Measurements from ENCODE around the gene LRRC8C. TPM values are rescaled to one million over a fixed set of nuclear protein-coding genes. Genes with fewer than 3 reads are reported as not detected.

The LRRC8C gene
- total and polyA plus RNA-seq, 2 of the 8 experiments (the other 6 are each of a cell fraction or from before 2014, with no cell fraction given): 1.1 to 2.1 TPM

DNA sequence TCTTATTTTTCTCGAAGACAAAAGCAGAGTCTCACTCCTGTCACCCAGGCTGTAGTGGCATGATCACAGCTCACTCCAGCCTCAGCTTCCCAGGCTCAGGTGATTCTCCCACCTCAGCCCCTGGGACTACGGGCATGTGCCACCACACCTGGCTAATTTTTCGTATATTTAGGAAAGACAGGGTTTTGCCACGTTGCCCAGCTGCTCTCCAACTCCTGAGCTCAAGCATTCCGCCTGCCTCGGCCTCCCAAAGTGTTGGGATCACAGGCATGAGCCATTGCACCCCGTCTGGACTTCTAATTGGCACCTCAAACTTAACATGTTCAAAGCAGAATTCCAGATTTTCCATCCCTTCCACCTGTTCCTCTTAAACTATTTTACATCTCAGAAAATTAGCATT is 19.0 kb upstream of the LRRC8C start:
- Histone ChIP-seq H4K91ac (replicated peaks; ENCODE audit: insufficient read length, low read length) (no peak overlapping the region), H3K27me3 (replicated peaks in 1 of 4; ENCODE audit: control insufficient read depth in 3 of 4, extremely low read depth in 1 of 4, insufficient read depth in 3 of 4, low read length in 3 of 4) (no peaks in the 10 kb centered on the region; a peak in 1 of 7 replicates), H4K20me1 (replicated peaks in 1 of 2; ENCODE audit: control insufficient read depth in 1 of 2, insufficient read depth in 2 of 2, low read length in 2 of 2) (no peaks in the 10 kb centered on the region), H3K18ac (ENCODE audit: extremely low read depth, low read length) (no peak overlapping the region), H4K8ac (ENCODE audit: extremely low read depth, insufficient read depth, low read length) (no peak overlapping the region), H3K23me2 (ENCODE audit: low read depth, low read length) (no peaks in the 10 kb centered on the region), H2AK5ac (ENCODE audit: low read depth, low read length) (no peak overlapping the region), H3K4ac (replicated peaks; ENCODE audit: insufficient read length, low read depth, low read length) (no peak overlapping the region), H4K5ac (ENCODE audit: insufficient read length, low read depth, low read length) (no peak overlapping the region), H3K4me1 (replicated peaks in 1 of 4; ENCODE audit: control insufficient read depth in 3 of 4, insufficient read depth in 4 of 4, low read length in 3 of 4) (no peaks in the 10 kb centered on the region), H3K79me2 (ENCODE audit: control insufficient read depth in 1 of 2, insufficient read depth in 2 of 2, low read length in 2 of 2) (no peaks in the 10 kb centered on the region), H3K14ac (ENCODE audit: insufficient read length) (no peak overlapping the region), H2BK15ac (ENCODE audit: low read length) (no peak overlapping the region), H2BK20ac (ENCODE audit: low read length) (no peak overlapping the region), H2BK5ac (ENCODE audit: low read depth, low read length) (no peak overlapping the region), H3K4me2 (ENCODE audit: insufficient read depth in 1 of 2, low read depth in 2 of 2, low read length in 2 of 2) (no peak overlapping the region), H3K9ac (replicated peaks in 1 of 4; ENCODE audit: extremely low read depth in 1 of 4, low read depth in 3 of 4, low read length in 3 of 4) (no peak overlapping the region), H3K36me3 (ENCODE audit: control insufficient read depth in 2 of 4, insufficient read depth in 4 of 4, low read length in 3 of 4) (peaks cover 0 to 9% (median 0%) of the 10 kb centered on the region in 4 experiments; a peak in 2 of 8 replicates), H3K27ac (ENCODE audit: low read depth, low read length) (no peak overlapping the region), H3K4me3 (ENCODE audit: extremely low read depth in 1 of 4, insufficient read depth in 2 of 4, low read depth in 3 of 4, low read length in 4 of 4) (no peak overlapping the region), H2AFZ (ENCODE audit: low read length) (no peak overlapping the region), H3K9me3 (ENCODE audit: insufficient read depth in 2 of 2, low read depth in 1 of 2, low read length in 1 of 2) (peaks cover 5 to 10% of the 10 kb centered on the region in 2 experiments; a peak in 2 of 4 replicates), H3K56ac (replicated peaks; ENCODE audit: insufficient read length, low read depth, low read length) (no peak overlapping the region), H2BK12ac (ENCODE audit: low read depth, low read length) (no peak overlapping the region), H3K79me1 (ENCODE audit: low read depth, low read length) (no peaks in the 10 kb centered on the region; the same call in 1 of the 2 replicates), H2BK120ac (replicated peaks; ENCODE audit: low read depth, low read length) (no peak overlapping the region), H3K23ac (ENCODE audit: insufficient read length) (no peak overlapping the region)
- FAIRE-seq (no peak), DNase-seq (ENCODE audit: low read depth in 1 of 2, low spot score in 2 of 2) (no peak)
- whole genome bisulfite sequencing, 2 experiments (ENCODE audit: extremely low coverage in 1 of 2, insufficient coverage in 1 of 2, insufficient read length in 1 of 2, insufficient replicate concordance in 2 of 2, low coverage in 1 of 2, low lambda C conversion rate in 2 of 2, missing lambda C conversion rate in 1 of 2): 84% methylated on average over 7 of the region's 7 CpGs; no CpG with 5 or more reads in 1 of the 2 experiments
- ChIA-PET POLR2A (ENCODE audit: partially characterized antibody) (interaction anchor here (1.3 kb wide), 1 partner anchor 90 kb away, joined by 3 read pairs; the partner anchor contains the start of gene LRRC8B), CTCF (ENCODE audit: partially characterized antibody) (interaction anchor here (0.8 to 4.0 kb wide), 5 partner anchors 10 to 630 kb away, joined by 3 to 22 read pairs (median 3); no protein-coding TSS in a partner anchor)
- TF ChIP-seq JUND (IDR thresholded peaks at IDR 0.05; ENCODE audit: low read length) (no peak), TBP (IDR thresholded peaks at IDR 0.05; ENCODE audit: low read depth, low read length) (no peak), EGR1 (IDR thresholded peaks at IDR 0.05; ENCODE audit: borderline replicate concordance, low read depth, low read length) (no peak), GABPA (IDR thresholded peaks at IDR 0.05; ENCODE audit: borderline replicate concordance, insufficient read depth, low read length) (no peak), MAX (IDR thresholded peaks at IDR 0.05) (no peak), CBX5 (IDR thresholded peaks at IDR 0.05; ENCODE audit: low read depth, low read length) (no peak), GTF2F1 (IDR thresholded peaks at IDR 0.05; ENCODE audit: borderline replicate concordance, low read depth, low read length) (no peak), FOSL1 (IDR thresholded peaks at IDR 0.05; ENCODE audit: insufficient read depth, low read depth, low read length) (no peak), MAFK (IDR thresholded peaks at IDR 0.05; ENCODE audit: low read depth, low read length) (no peak), BCL11A (IDR thresholded peaks at IDR 0.05; ENCODE audit: low read depth in 2 of 2, low read length in 2 of 2) (no peak), JUN (IDR thresholded peaks at IDR 0.05; ENCODE audit: low read depth, low read length) (no peak), POLR2A (IDR thresholded peaks at IDR 0.05; ENCODE audit: control extremely low read depth in 1 of 2, low read depth in 2 of 2, low read length in 2 of 2) (no peak)

Measured in H1 (cell line).